Gastroesophageal sphincter (tissue), 4 donors: ENCODE measurements around the gene PSMB9. TPM values are rescaled to one million over a fixed set of nuclear protein-coding genes. Genes with fewer than 3 reads are reported as not detected.

Experiments
- ATAC-seq: fragments of 150-250 bp; one replicate; pipeline ENCODE4 v1.9.1; 2016; ENCODE audit warnings: mild to moderate bottlenecking, moderate library complexity
- H3K27ac ChIP-seq, 4 donors: fragments of 200-600 bp; sonication (generic) in 3 of 4; 1 replicate in 3 of 4; 2 replicates in 1 of 4; pipeline ENCODE4 v1.5.1; 2016 to 2019
- H3K27me3 ChIP-seq: fragments of 200-600 bp; sonication (generic); one replicate; pipeline ENCODE4 v1.5.1; 2019
- H3K36me3 ChIP-seq, 2 donors: fragments of 200-600 bp; sonication (generic); one replicate each; pipeline ENCODE4 v1.5.1; 2019; ENCODE audit warnings: control low read depth in 1 of 2
- H3K4me1 ChIP-seq, 3 donors: fragments of 200-600 bp; sonication (generic); 1 replicate in 2 of 3; 2 replicates in 1 of 3; pipeline ENCODE4 v1.5.1; 2016 to 2019; ENCODE audit warnings: control low read depth in 2 of 3
- H3K4me3 ChIP-seq, 2 donors: fragments of 200-600 bp; sonication (generic); one replicate each; pipeline ENCODE4 v1.5.1; 2019; ENCODE audit warnings: mild to moderate bottlenecking in 1 of 2, moderate library complexity in 1 of 2
- H3K9me3 ChIP-seq, 3 donors: fragments of 200-600 bp; sonication (generic); one replicate each; pipeline ENCODE4 v1.5.1; 2017 to 2019; ENCODE audit warnings: control low read depth in 2 of 3
- EP300 ChIP-seq: sonication (generic); formaldehyde crosslinking; IDR thresholded peaks from one replicate; pipeline ENCODE4 v1.6.1; 2017; ENCODE audit warnings: antibody characterized with exemption, mild to moderate bottlenecking
- POLR2A ChIP-seq, 2 donors: fragments of 450-650 bp; IDR thresholded peaks; one replicate each; pipeline ENCODE4 v1.6.1; 2017; ENCODE audit warnings: antibody characterized with exemption in 2 of 2, mild to moderate bottlenecking in 2 of 2, moderate library complexity in 1 of 2
- POLR2AphosphoS5 ChIP-seq: sonication (generic); formaldehyde crosslinking; IDR thresholded peaks from one replicate; pipeline ENCODE4 v1.6.1; 2017; ENCODE audit warnings: antibody characterized with exemption
- WGBS, 2 donors: methylation state at CpG; one replicate each; pipeline ENCODE4 v1.1.5; 2018; ENCODE audit warnings: low coverage in 1 of 2; 5-methylcytosine and 5-hydroxymethylcytosine counted together
- total RNA-seq, 4 donors: library from RNA; depleted of rRNA; stranded (reverse); fragments of >200 nt; gene quantifications; one replicate each; pipeline ENCODE4 v1.1.0, GENCODE V29; 2016
- TF ChIP-seq, protein P1 (sequence below), 4 experiments: fragments of 200-600 bp in 2 of 4; fragments of 450-650 bp in 2 of 4; sonication (generic) in 1 of 4; IDR thresholded peaks; one replicate each; pipeline ENCODE4 v1.5.1; 2017 to 2019; ENCODE audit warnings: antibody characterized with exemption in 4 of 4, mild to moderate bottlenecking in 2 of 4, moderate library complexity in 2 of 4

Gene PSMB9
- total RNA-seq, 4 donors from 2014 or later, result 12.9 to 19.7 (median 15.8) TPM

DNA sequence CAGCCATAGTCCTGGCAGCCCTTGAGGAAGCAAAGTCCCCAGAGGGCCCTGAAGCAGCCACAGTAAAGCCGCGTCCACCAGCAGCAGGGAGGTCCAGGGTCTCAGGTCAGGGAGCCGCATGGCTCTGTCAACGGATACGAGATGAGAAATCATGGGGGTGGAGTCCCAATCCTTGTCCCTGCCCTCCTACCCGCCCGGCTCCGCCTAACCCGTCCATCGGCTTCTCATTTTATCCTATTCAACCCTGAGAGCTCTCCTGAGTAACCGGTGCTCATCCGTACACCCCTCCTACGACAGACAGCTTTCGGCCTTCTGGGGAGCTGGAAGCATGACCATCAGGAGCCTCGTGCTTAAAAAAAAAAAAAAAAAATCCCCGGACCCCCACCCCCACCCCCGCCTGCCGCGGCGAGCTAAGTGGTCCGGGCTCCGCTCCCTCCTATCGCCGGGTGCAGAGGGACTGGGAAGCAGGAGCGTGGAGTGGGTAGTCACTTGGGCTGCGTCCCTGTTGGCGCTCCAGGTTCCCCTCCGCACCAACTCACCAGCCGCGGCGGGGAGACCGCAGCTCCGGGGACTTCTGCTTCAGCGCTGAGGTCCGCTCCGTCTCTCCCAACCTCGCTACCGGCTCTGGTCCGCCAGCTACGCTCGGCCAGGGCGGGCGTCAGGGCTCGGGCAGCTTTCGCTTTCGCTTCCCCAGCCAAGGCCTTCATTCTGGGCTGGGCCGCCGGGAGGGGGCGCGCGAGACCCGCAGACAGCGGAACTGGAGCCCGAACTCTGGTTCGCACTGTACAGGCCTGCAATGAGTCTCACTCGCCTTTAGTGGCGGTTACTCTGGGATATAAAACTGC lies 15.7 kb upstream of the PSMB9 start, which contains the start of gene TAP2:
Gene TAP2, minus strand, starts transcription at position 626 of the 845 bp plus-strand sequence. Its CDS starts 506 bp downstream, at position 120.
- Histone ChIP-seq H3K4me3 (peak within 1 kb of the TSS; percentile 64 to 67), H3K27me3 (no peaks in the 10 kb centered on the region), H3K9me3 (no peaks in the 10 kb centered on the region), H3K27ac (peak within 1 kb of the TSS; percentile 79 to 97 (median 88)), H3K4me1 (peaks cover 0 to 35% (median 8%) of the 10 kb centered on the region in 3 donors), H3K36me3 (peaks cover 0 to 49% of the 10 kb centered on the region in 2 donors)
- peak; percentile 15 to 45 for TF ChIP-seq POLR2A (IDR thresholded peaks at IDR 0.05)
- no peak for TF ChIP-seq EP300
- TF ChIP-seq, protein P1, sequence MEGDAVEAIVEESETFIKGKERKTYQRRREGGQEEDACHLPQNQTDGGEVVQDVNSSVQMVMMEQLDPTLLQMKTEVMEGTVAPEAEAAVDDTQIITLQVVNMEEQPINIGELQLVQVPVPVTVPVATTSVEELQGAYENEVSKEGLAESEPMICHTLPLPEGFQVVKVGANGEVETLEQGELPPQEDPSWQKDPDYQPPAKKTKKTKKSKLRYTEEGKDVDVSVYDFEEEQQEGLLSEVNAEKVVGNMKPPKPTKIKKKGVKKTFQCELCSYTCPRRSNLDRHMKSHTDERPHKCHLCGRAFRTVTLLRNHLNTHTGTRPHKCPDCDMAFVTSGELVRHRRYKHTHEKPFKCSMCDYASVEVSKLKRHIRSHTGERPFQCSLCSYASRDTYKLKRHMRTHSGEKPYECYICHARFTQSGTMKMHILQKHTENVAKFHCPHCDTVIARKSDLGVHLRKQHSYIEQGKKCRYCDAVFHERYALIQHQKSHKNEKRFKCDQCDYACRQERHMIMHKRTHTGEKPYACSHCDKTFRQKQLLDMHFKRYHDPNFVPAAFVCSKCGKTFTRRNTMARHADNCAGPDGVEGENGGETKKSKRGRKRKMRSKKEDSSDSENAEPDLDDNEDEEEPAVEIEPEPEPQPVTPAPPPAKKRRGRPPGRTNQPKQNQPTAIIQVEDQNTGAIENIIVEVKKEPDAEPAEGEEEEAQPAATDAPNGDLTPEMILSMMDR (IDR thresholded peaks at IDR 0.05), result peak; percentile 91 to 98 (median 97)
- peak; percentile 77 for TF ChIP-seq POLR2AphosphoS5
- 0% methylated on average over 3 to 11 of the region's 57 CpGs for WGBS, 2 donors
- peak; percentile 96 for ATAC-seq

DNA sequence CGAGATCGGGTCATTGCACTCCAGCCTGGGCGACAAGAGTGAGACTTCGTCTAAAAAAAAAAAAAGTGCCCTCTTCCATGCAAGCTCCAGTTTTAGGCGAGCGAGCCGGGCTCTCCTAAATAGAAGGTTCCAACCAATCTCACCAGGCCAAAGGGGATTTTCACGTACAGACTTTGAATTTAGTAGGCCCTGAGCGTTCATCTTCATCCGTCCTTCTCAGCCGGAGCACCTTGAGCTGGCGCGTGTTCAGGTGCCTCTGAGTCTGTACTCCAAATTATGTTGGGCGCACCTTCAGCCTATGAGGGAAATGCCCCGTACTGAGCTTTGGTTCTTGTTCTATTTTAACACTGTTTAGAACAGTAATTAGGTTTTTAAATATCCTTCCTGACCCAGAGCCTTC lies 14.6 kb upstream of the PSMB9 start:
- Histone ChIP-seq H3K9me3 (no peaks in the 10 kb centered on the region), H3K27me3 (no peaks in the 10 kb centered on the region), H3K27ac (peak overlapping the region in 3 of 4 donors; percentile 84 to 97 (median 93)), H3K4me3 (no peak overlapping the region), H3K4me1 (peaks cover 0 to 39% (median 8%) of the 10 kb centered on the region in 3 donors), H3K36me3 (peaks cover 0 to 45% of the 10 kb centered on the region in 2 donors)
- no peak for TF ChIP-seq POLR2AphosphoS5
- TF ChIP-seq, protein P1 (IDR thresholded peaks at IDR 0.05), result no peak
- no peak for TF ChIP-seq POLR2A (IDR thresholded peaks at IDR 0.05)
- no peak for TF ChIP-seq EP300
- no peak for ATAC-seq
- WGBS, 2 donors, result 86 to 94% methylated on average over 6 to 7 of the region's 15 CpGs

DNA sequence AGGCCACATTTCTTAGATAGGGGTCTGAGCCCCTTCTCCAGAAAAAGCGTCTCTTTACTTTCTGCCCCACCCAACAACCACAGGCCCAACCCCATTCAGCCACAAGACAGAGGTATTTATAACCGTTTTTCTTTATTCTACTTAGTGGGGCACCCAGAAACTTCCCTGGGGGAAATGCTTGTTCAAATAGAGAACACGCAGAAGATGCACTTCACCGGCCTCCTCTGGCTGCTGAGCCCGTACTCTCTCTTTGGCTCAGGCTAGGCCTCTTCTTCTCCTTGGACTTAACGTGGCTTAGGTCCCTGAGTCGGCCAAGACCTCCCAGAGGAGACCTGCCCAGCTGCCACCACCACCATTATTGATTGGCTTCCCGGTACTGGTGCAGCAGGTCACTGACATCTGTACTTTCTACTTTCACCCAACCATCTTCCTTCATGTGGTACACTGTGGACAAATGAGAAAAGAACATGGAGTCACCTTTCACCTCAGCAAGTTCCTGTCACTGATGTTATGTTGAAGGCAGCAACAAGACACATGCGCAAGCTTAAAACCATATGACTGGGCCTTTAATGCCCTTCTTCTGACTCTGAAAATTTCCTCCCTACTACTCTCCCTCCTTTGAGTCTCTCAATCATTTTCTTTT lies 13.3 kb upstream of the PSMB9 start:
- 75 to 82% methylated on average over 2 to 7 of the region's 9 CpGs for WGBS, 2 donors
- Histone ChIP-seq H3K36me3 (peaks cover 0 to 37% of the 10 kb centered on the region in 2 donors), H3K4me3 (no peak overlapping the region), H3K27ac (peak overlapping the region in 1 of 4 donors; percentile 24), H3K27me3 (no peaks in the 10 kb centered on the region), H3K9me3 (no peaks in the 10 kb centered on the region), H3K4me1 (peaks cover 0 to 50% (median 8%) of the 10 kb centered on the region in 3 donors)
- no peak for ATAC-seq
- TF ChIP-seq, protein P1 (IDR thresholded peaks at IDR 0.05), result no peak
- TF ChIP-seq POLR2A (IDR thresholded peaks at IDR 0.05) (no peak), POLR2AphosphoS5 (no peak), EP300 (no peak)

DNA sequence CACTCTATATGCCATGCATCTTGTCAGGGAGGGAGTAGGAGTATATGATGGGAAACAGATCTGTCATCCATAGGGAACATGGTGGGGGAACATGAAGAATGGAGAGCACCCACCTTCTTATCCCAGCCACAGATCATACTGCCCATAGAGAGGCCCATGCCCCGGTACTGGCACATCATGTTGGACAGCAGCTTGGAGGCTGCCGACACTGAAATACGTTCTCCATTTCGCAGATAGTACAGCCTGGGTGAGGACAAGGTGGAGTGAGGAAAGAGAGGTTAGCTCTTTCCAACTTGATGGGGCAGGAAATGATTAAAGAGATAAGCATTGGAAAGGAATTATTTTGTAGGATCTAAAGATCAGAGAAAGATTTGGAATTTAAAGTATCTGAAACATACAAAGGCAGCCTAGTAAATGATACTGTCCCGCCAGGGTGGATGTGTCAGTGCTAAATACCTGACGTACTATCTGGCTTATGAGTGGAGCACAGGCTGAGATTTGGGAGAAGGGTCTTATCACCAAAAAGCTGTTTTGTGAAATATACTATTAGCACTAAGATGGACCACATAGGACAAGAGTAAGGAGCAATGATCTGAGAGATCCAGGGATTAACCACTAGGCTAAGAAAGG lies 11.9 kb upstream of the PSMB9 start:
- Histone ChIP-seq H3K9me3 (no peaks in the 10 kb centered on the region), H3K4me3 (no peak overlapping the region), H3K36me3 (peaks cover 0 to 47% of the 10 kb centered on the region in 2 donors), H3K27ac (peak overlapping the region in 2 of 4 donors; percentile 93 to 95), H3K4me1 (peaks cover 0 to 62% (median 8%) of the 10 kb centered on the region in 3 donors), H3K27me3 (no peaks in the 10 kb centered on the region)
- ATAC-seq, result no peak
- WGBS, 2 donors, result 93 to 97% methylated on average over 4 to 5 of the region's 6 CpGs
- TF ChIP-seq, protein P1 (IDR thresholded peaks at IDR 0.05), result no peak
- no peak for TF ChIP-seq POLR2A (IDR thresholded peaks at IDR 0.05)
- TF ChIP-seq POLR2AphosphoS5, result no peak
- no peak for TF ChIP-seq EP300
